HG02798 (cell line): ENCODE results near the gene TEKT1.
"Not testable (repeated sequence)": the region's sequence is repeated elsewhere in the genome, so short reads cannot be mapped to it uniquely, and the experiment has no call there.

ENCODE experiments used
- ATAC-seq: cut with Tn5 transposase; IDR thresholded peaks from one replicate; pipeline ENCODE4 v1.9.1; 2021; ENCODE audit warnings: mild to moderate bottlenecking; ENCODE audit not compliant: unreplicated experiment, poor library complexity

Gene TEKT1

GRCh38 chr17:6818938-6819337 is 12.6 kb downstream of the TEKT1 start:
- no peak for ATAC-seq

- ATAC-seq, result not testable (repeated sequence)
Observed at GRCh38 chr17:6816368-6816767, 15.2 kb downstream of the TEKT1 start.

- no peak for ATAC-seq
Observed at GRCh38 chr17:6815775-6816174, 15.8 kb downstream of the TEKT1 start.

- no peak for ATAC-seq
Observed at GRCh38 chr17:6812295-6812694, 19.2 kb downstream of the TEKT1 start.

GRCh38 chr17:6811510-6811909 is 20.0 kb downstream of the TEKT1 start:
- no peak for ATAC-seq

GRCh38 chr17:6800422-6801027 is 31.0 kb downstream of the TEKT1 start:
- ATAC-seq, result no peak

GRCh38 chr17:6799738-6800137 is 31.8 kb downstream of the TEKT1 start:
- ATAC-seq, result no peak

GRCh38 chr17:6797718-6798351 is 33.7 kb downstream of the TEKT1 start:
- no peak for ATAC-seq

- ATAC-seq, result no peak
Observed at GRCh38 chr17:6796887-6797490, 34.5 kb downstream of the TEKT1 start.

- no peak for ATAC-seq
Observed at GRCh38 chr17:6796017-6796886, 35.3 kb downstream of the TEKT1 start.

- ATAC-seq, result no peak
Observed at GRCh38 chr17:6793748-6794493, 37.6 kb downstream of the TEKT1 start.

GRCh38 chr17:6789146-6789545 is 42.4 kb downstream of the TEKT1 start:
- ATAC-seq, result no peak

- no peak for ATAC-seq
Observed at GRCh38 chr17:6787081-6787693, 44.3 kb downstream of the TEKT1 start.

GRCh38 chr17:6786618-6787017 is 44.9 kb downstream of the TEKT1 start:
- ATAC-seq, result no peak

GRCh38 chr17:6782244-6782643 is 49.3 kb downstream of the TEKT1 start:
- ATAC-seq, result no peak

- ATAC-seq, result no peak
Observed at GRCh38 chr17:6780886-6781285, 50.6 kb downstream of the TEKT1 start.

GRCh38 chr17:6780001-6780400 is 51.5 kb downstream of the TEKT1 start:
- no peak for ATAC-seq

GRCh38 chr17:6779411-6779810 is 52.1 kb downstream of the TEKT1 start:
- ATAC-seq, result no peak

- no peak for ATAC-seq
Observed at GRCh38 chr17:6775871-6776405, 55.6 kb downstream of the TEKT1 start, which contains the start of gene FBXO39. TSS of gene FBXO39 (plus strand) at chr17:6776215. CDS start at chr17:6779869, 3,654 bp downstream.
